Measurements from ENCODE around the gene MYO18A.

Gene MYO18A

DNA sequence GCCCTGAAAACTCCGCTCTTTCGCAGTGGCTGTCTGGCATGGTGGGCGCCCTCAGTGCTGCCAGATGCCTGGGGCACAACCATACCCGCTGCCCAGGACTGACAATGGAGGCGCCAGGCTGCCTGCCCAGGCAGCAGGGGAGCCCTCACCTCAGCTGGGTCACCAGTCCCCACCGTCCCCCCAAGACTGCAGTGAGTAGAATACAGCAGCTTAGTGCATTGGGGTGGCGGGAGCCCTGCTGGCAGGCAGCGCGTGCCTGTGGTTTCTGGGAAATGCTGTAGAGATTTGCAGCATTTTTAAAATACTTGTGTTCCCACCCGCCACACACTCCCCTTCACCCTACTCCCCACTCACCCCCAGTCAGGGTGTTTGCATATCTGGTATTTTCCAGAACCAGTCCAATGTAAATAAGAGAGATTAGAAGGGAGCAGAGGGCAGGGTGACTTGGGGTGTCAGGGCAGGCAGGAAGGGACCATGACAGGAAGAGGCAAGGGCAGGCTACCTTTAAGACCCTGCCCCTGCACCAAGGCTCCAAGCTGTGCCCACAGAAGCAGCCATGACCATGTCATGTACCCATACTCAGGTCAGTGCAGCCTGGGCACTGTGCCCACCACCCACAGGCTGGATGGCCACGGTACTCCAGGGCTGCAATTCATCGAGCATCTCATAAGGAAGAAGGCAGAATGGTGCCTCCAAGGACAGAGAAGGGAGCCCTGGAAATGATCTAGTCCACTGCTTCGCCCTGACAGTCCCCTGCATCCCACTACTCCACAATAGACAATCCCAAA lies 21.5 kb downstream of the MYO18A start:
- in situ Hi-C loops (cut with HindIII; ENCODE audit: low pct_unique_long_range_greater_than_20kb, low sequenced_read_pairs) = no loop called here
- no peak for TF ChIP-seq JUND (IDR thresholded peaks at IDR 0.05; ENCODE audit: low read depth)
- DNase-seq (ENCODE audit: low read depth in 1 of 2, low spot score in 1 of 2) = no peak

- TF ChIP-seq JUND (IDR thresholded peaks at IDR 0.05; ENCODE audit: low read depth) = no peak
- in situ Hi-C loops (cut with HindIII; ENCODE audit: low pct_unique_long_range_greater_than_20kb, low sequenced_read_pairs) = no loop called here
Measured at GRCh38 chr17:29158096-29158487, 22.1 kb downstream of the MYO18A start.

GRCh38 chr17:29157310-29157709 lies 22.9 kb downstream of the MYO18A start:
- no peak for TF ChIP-seq JUND (IDR thresholded peaks at IDR 0.05; ENCODE audit: low read depth)
- in situ Hi-C loops (cut with HindIII; ENCODE audit: low pct_unique_long_range_greater_than_20kb, low sequenced_read_pairs) = no loop called here
- DNase-seq (ENCODE audit: low read depth in 1 of 2, low spot score in 1 of 2) = no peak

More at GRCh38 chr17:29158096-29158487, 22.1 kb downstream of the MYO18A start:
- DNase-seq (ENCODE audit: low read depth in 1 of 2, low spot score in 1 of 2) = no peak

- DNase-seq (ENCODE audit: low read depth in 1 of 2, low spot score in 1 of 2) = no peak
- in situ Hi-C loops (cut with HindIII; ENCODE audit: low pct_unique_long_range_greater_than_20kb, low sequenced_read_pairs) = no loop called here
- no peak for TF ChIP-seq JUND (IDR thresholded peaks at IDR 0.05; ENCODE audit: low read depth)
Measured at GRCh38 chr17:29156781-29157180, 23.4 kb downstream of the MYO18A start.

DNA sequence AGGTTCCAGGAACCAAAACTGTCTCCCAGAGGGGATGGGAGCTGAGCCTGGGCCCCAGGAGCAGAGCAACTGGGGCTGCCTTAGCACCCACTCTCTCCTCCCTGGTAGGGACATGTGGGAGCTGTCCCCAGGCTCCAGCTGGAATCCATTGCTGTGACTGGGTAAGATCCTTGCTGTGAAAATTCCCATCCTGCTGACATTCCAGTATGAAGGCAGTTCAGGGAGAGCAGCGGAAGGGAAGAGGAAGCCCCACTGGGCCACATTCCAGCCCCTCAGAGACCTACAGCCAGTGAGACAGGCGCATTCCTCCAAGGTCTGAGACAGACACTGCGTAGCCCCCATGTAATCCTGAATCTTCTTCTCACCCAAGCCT lies 24.2 kb downstream of the MYO18A start:
- TF ChIP-seq JUND (IDR thresholded peaks at IDR 0.05; ENCODE audit: low read depth) = no peak
- in situ Hi-C loops (cut with HindIII; ENCODE audit: low pct_unique_long_range_greater_than_20kb, low sequenced_read_pairs) = no loop called here
- DNase-seq (ENCODE audit: low read depth in 1 of 2, low spot score in 1 of 2) = no peak

- in situ Hi-C loops (cut with HindIII; ENCODE audit: low pct_unique_long_range_greater_than_20kb, low sequenced_read_pairs) = no loop called here
- no peak for DNase-seq (ENCODE audit: low read depth in 1 of 2, low spot score in 1 of 2)
- TF ChIP-seq JUND (IDR thresholded peaks at IDR 0.05; ENCODE audit: low read depth) = no peak
Measured at GRCh38 chr17:29155227-29155965, 24.8 kb downstream of the MYO18A start.

GRCh38 chr17:29154516-29155226 lies 25.5 kb downstream of the MYO18A start:
- no peak for TF ChIP-seq JUND (IDR thresholded peaks at IDR 0.05; ENCODE audit: low read depth)
- DNase-seq (ENCODE audit: low read depth in 1 of 2, low spot score in 1 of 2) = no peak
- in situ Hi-C loops (cut with HindIII; ENCODE audit: low pct_unique_long_range_greater_than_20kb, low sequenced_read_pairs) = no loop called here

- peak; percentile 80 to 90 for DNase-seq (ENCODE audit: low read depth in 1 of 2, low spot score in 1 of 2)
- TF ChIP-seq JUND (IDR thresholded peaks at IDR 0.05; ENCODE audit: low read depth) = no peak
- in situ Hi-C loops (cut with HindIII; ENCODE audit: low pct_unique_long_range_greater_than_20kb, low sequenced_read_pairs) = no loop called here
Measured at GRCh38 chr17:29151567-29151966, 28.6 kb downstream of the MYO18A start.

DNA sequence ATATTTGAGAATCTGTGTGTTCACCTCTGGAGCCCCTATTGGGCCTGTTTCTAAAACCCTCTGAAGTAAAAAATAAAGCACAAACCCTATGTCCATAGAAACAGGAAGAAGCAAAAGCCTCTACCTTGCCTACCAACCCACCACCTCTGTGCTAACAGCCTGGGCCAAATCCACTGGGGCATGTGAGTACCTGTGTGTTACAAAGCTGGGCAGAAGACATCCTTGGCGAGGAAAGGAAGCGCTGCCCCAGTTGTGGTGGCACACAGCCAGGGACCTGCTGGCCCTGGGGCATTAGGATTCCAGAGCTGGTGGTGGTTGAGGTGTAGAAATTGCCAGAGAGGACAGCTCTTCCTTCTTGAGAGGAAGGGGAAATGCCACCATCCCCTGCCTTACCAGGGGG lies 30.0 kb downstream of the MYO18A start:
- TF ChIP-seq JUND (IDR thresholded peaks at IDR 0.05; ENCODE audit: low read depth) = no peak
- DNase-seq (ENCODE audit: low read depth in 1 of 2, low spot score in 1 of 2) = peak in 1 of 2 experiments; percentile 41
- in situ Hi-C loops (cut with HindIII; ENCODE audit: low pct_unique_long_range_greater_than_20kb, low sequenced_read_pairs) = no loop called here

- TF ChIP-seq JUND (IDR thresholded peaks at IDR 0.05; ENCODE audit: low read depth) = no peak
- no peak for DNase-seq (ENCODE audit: low read depth in 1 of 2, low spot score in 1 of 2)
- in situ Hi-C loops (cut with HindIII; ENCODE audit: low pct_unique_long_range_greater_than_20kb, low sequenced_read_pairs) = no loop called here
Measured at GRCh38 chr17:29149431-29150064, 30.6 kb downstream of the MYO18A start.

DNA sequence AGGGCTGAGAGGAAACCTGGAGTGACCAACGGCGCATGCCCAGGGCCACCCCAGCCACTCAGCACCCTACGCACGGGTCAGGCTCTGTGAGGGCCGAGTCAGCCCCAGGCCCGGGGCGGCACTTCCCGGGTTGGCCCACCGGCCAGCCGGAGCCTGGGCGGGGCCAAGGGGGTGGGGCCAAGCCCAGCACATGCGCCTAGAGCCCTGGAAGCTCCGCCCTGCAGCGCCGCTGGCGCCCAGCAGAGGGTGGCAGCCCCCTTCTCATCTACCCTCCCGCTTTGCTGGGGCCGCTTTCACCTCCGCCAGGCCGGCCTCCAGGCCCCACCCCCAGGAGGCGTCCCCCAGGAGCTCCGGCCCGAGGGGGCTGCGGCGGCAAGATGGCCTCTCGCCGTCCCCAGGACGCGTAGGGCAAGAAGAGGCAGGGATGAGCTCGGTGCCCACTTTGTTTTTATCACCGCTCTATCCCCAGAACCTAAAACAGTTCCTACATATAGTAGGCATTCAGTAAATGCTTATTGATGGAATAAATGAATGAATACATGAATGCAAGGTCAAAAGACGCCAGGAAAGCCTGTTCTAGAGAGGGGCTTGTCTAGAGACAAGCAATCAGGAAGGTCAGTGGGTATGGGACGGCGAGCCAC lies 31.3 kb downstream of the MYO18A start:
- in situ Hi-C loops (cut with HindIII; ENCODE audit: low pct_unique_long_range_greater_than_20kb, low sequenced_read_pairs) = no loop called here
- TF ChIP-seq JUND (IDR thresholded peaks at IDR 0.05; ENCODE audit: low read depth) = no peak
- peak; percentile 91 to 95 for DNase-seq (ENCODE audit: low read depth in 1 of 2, low spot score in 1 of 2)

DNA sequence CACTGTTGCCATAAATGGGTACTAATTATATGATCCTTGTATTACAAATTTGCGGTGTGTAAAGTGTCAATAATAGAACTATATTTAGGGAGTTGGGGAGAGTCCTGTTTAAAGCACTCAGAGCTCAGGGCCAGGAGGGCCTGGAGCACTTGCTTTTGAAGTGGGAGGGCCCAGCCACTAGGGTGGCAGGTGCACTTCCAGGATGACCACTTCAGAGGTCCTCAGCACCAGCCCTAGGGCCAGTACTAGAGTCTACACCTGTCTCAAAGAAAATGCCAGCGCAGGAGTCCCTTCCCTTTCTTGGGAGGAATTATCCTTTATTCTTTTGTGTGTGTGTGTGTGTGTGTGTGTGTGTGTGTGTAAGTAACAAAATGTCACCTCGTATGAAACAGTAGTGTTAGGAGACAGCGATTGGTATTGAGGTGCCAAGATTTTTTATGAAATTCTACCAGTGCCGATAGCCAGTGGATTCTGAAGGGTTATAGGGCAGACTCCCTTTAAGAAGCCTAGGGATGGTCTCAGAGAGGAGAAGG lies 31.9 kb downstream of the MYO18A start:
- peak in 1 of 2 experiments; percentile 48 for DNase-seq (ENCODE audit: low read depth in 1 of 2, low spot score in 1 of 2)
- in situ Hi-C loops (cut with HindIII; ENCODE audit: low pct_unique_long_range_greater_than_20kb, low sequenced_read_pairs) = no loop called here
- no peak for TF ChIP-seq JUND (IDR thresholded peaks at IDR 0.05; ENCODE audit: low read depth)
